GM10266 (cell line): Measurements from ENCODE around the gene CFAP46.

Experiments
- DNase-seq: peaks from one replicate; pipeline ENCODE4 v3.0.0; 2012; ENCODE audit errors: extremely low spot score
- TF ChIP-seq, protein P1 (sequence below): IDR thresholded peaks from 2 replicates; pipeline ENCODE4 v1.5.1; 2012; ENCODE audit warnings: mild to moderate bottlenecking, low read depth; ENCODE audit not compliant: control insufficient read depth, insufficient read depth; ENCODE audit errors: missing control alignments

The CFAP46 gene

DNA sequence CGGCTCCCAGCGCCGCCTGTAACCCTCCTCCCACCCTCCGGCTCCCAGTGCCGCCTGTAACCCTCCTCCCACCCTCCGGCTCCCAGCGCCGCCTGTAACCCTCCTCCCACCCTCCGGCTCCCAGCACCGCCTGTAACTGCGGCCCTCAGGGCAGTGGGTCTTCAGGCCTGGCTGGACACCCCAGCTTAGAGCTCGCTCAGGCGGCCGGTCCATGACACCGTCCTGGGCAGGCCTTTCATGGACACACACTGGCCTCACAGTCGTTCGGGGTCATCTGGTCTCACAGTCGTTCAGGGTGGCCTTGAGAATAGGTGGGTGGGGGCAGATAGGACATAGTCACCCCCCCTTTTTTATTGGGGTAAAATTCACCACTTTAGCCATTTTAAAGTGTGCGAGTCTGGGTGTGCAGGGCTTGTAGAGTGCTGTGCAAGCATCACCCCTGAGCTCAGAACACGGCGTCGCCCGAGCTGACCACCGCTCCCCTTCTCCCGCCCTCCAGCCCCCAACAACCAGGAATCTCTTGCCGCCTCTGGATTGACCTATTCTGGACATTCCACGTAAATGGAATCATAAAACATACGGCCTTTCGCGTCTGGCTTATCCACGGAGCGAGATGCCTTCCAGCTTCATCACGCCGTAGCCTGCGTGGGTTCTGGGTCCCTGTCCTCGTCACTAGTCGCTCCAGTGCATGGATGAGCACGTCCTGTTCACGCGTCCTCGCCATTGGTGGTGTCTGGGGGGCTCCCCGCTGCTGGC is 41.1 kb upstream of the CFAP46 start:
- no peak for DNase-seq
- TF ChIP-seq, protein P1, sequence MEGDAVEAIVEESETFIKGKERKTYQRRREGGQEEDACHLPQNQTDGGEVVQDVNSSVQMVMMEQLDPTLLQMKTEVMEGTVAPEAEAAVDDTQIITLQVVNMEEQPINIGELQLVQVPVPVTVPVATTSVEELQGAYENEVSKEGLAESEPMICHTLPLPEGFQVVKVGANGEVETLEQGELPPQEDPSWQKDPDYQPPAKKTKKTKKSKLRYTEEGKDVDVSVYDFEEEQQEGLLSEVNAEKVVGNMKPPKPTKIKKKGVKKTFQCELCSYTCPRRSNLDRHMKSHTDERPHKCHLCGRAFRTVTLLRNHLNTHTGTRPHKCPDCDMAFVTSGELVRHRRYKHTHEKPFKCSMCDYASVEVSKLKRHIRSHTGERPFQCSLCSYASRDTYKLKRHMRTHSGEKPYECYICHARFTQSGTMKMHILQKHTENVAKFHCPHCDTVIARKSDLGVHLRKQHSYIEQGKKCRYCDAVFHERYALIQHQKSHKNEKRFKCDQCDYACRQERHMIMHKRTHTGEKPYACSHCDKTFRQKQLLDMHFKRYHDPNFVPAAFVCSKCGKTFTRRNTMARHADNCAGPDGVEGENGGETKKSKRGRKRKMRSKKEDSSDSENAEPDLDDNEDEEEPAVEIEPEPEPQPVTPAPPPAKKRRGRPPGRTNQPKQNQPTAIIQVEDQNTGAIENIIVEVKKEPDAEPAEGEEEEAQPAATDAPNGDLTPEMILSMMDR: no peak

DNA sequence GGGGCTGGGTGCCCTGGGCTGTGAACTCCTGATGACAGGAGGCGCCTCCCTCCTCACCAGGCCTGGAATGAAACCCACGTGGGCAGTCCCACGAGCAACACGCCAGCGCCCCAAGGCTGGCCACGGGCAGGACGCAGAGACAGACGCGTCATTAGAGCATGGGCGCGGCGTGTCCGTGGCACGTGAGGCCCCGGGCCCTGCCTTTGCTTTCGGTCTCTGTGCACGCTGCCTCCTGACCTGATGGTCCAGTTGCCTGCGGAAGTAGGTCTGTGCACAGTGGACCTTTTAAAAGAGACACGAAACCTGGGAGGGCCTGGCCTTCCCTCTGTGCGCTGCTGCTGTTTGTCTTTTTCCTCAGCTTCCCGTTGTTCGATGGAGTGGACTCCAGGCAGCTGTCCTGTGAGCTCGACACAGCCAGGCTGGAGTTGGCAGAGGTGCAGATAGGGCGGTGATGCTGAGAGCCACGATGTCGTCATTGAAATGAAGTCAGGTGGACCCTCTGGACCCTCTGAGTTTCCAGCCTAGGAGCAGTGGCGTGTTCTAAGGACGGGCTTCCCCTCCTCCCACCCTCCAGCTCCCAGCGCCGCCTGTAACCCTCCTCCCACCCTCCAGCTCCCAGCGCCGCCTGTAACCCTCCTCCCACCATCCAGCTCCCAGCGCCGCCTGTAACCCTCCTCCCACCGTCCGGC is 40.1 kb upstream of the CFAP46 start:
- no peak for DNase-seq
- TF ChIP-seq, protein P1: no peak

DNA sequence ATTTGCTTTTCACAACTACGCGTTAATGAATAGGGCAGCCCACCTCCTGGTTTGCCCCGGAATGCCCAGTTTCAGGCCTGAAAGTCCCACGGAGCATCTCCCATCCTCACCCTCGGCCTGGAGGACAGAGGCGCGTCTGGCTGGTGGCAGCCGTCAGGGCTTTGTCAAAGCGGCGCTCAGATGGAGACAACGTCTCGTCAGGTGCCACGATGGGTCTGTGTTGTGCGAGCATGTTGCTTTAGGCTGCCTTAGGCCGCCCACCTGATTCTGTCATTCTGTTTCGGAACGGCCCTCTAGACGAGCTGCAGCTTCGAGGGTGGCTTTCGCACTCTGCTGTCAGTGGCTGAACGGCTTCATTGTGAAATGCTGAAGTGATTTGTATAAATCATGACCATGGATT is 39.4 kb upstream of the CFAP46 start:
- DNase-seq: no peak
- TF ChIP-seq, protein P1: no peak

DNA sequence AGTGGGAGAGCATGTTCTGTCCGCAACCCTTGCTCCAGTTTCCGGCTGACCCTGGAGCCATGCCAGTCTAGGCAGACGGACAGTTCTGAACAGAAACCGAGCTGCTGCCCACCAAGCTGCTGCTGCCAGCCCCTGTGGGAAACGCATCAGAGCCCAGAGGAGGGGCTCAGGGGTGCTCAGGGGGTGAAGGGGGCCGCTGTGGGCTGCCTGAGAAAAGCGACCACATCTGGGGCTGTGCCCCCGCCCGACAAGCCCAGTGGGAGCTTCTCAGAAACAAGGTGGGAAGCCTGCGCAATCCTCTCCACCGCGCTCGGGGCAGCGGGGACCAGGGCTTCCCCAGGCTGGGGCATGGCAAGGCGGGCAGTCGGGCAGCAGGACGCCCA is 38.8 kb upstream of the CFAP46 start:
- TF ChIP-seq, protein P1: no peak
- no peak for DNase-seq

DNA sequence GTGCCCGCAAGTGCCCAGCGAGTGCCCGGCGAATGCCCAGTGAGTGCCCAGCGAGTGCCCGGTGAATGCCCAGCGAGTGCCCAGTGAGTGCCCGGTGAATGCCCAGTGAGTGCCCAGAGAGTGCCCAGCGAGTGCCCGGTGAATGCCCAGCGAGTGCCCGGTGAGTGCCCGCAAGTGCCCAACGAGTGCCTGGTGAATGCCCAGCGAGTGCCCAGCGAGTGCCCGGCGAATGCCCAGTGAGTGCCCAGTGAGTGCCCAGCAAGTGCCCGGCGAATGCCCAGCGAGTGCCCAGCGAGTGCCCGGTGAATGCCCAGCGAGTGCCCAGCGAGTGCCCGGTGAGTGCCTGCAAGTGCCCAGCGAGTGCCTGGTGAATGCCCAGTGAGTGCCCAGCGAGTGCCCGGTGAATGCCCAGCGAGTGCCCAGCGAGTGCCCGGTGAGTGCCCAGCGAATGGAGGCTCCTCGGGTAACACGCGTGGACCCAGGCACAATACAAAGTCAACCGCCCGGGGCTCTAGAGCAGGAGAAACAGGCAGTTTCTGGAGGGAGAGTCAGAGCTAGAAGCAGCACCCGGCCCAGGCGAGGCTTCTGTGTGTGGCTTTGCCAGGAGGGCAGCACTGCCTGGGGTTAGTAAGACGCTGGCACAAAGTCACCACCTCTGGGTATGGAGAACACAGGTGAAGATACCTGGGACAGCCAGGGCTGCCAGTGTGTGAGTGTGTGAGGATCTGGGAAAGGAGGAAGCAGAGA is 38.2 kb upstream of the CFAP46 start:
- TF ChIP-seq, protein P1: no peak
- no peak for DNase-seq

DNA sequence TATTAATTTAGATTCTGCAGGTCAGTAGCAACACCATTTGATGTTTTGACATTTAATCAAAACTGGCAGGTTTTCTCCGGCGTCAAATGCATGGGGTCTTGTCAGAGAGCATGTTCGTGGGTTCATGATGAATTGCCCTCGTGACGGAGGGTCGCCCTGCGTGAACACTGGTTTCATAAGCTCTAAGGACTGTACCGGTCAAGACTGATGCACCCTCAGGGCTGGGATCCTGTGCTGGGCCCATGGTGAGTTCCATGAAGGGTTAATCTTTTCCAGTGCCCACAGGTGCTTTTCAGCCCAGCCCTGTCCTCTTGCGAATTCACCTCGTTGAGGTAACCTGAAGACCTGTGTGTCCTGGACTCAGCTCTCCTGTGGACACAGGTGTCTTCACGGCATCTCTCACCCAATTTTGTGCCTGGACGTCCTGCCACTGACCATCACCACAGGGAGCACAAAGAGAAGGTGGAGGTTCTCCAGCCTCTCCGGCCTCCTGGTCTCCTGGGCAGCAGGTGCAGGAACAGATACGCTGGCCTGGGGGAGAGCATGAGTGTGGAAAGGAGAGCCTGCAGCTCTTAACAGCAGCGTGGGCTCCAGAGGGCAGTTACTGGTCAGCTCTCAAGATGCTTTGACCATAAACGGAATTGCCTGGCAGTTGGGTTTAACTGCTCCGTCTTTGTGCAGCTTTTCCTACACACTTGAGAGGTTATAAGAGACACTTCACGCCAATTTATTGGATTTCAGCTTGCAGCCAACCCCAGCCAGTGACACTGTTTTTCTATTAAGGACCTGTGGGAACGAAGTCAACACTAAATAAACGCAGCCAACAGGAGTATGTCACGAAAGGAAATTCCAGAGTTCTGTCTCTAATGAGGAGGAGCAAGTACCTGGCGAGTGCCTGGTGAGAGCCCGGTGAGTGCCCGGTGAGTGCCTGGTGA is 37.4 kb upstream of the CFAP46 start:
- TF ChIP-seq, protein P1: no peak
- no peak for DNase-seq
